ENCODE results near the gene TBCD. TPM values are rescaled to one million over a fixed set of nuclear protein-coding genes. Genes with fewer than 3 reads are reported as not detected.

Gene TBCD
- total RNA-seq, 4 donors from 2014 or later = 30.5 to 94.3 (median 51.8) TPM

DNA sequence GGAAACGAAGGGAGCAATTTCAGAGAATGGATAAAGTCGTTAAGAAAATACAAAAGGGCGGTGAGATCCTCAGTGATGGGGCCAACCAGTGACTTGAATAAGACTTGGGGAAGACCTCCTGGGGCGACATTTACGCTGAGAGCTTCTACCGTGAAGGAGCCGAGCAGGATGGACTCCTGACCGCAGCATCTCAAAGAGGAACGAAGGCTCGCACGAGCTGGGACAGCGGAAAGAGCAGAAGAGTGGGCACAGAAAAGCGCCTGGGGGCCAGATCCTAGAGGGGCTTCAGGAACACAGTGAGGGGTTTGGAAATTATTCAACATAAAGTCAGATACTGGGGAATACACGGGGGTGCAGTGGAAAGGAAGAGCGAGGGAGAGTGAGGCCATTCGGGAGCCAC lies 70.4 kb downstream of the TBCD start:
- DNase-seq (ENCODE audit: low spot score) (no peak), ATAC-seq (ENCODE audit: low FRiP score) (no peak)
- no peak for TF ChIP-seq CTCF (IDR thresholded peaks at IDR 0.05)

DNA sequence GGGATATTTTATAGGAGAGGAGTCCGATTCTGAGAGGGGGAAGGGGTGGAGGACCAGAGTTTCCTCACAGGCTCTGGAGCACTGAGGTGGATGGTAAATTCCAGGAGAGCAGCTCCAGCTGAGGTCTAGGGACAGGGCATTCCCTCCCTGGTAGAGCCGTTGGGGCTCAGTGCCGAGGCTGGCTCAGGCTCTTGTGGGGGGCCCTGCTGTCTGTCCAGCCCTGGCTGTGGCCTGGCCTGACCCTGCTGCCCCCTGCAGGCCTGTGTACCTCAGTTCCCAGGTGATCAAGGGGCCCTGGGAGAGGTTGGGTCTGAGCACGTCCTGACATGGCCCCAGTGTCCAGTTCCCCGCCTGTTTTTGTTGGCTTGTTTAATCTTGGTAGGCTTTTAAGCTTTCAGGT lies 71.1 kb downstream of the TBCD start:
- ATAC-seq (ENCODE audit: low FRiP score) (no peak), DNase-seq (ENCODE audit: low spot score) (no peak)
- no peak for TF ChIP-seq CTCF (IDR thresholded peaks at IDR 0.05)

GRCh38 chr17:82825540-82826124 lies 73.8 kb downstream of the TBCD start:
- no peak for TF ChIP-seq CTCF (IDR thresholded peaks at IDR 0.05)
- DNase-seq (ENCODE audit: low spot score) (no peak), ATAC-seq (ENCODE audit: low FRiP score) (no peak)

GRCh38 chr17:82826211-82826610 lies 74.3 kb downstream of the TBCD start:
- TF ChIP-seq CTCF (IDR thresholded peaks at IDR 0.05) = no peak
- DNase-seq (ENCODE audit: low spot score) (no peak), ATAC-seq (ENCODE audit: low FRiP score) (no peak)

GRCh38 chr17:82826956-82827355 lies 75.1 kb downstream of the TBCD start:
- ATAC-seq (ENCODE audit: low FRiP score) (no peak), DNase-seq (ENCODE audit: low spot score) (no peak)
- TF ChIP-seq CTCF (IDR thresholded peaks at IDR 0.05) = no peak

DNA sequence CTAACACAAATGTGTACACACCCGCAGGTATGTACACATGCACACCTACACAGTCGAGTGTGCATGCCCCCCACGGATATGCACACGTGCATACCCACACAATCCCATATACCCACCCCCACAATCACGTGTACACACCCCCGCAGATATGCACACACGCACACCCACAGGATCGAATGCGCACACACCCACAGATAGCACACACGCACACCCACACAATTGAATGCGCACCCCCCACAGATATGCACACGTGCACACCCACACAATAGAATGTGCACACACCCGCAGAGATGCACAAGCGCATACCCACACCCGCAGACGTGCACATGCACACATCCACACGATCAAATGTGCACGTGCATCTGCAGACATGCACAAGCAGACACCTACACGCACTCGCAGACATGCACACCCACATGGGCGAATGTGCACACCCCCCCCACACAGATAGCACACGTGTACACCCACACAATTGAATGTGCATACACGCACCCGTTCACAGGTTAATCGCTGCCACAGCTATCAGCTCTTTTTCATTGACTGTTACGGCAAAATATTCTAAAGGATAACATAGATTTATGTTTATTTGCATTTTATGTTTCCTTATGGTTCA lies 77.1 kb downstream of the TBCD start:
- TF ChIP-seq CTCF (IDR thresholded peaks at IDR 0.05) = no peak
- DNase-seq (ENCODE audit: low spot score) (no peak), ATAC-seq (ENCODE audit: low FRiP score) (no peak)

- DNase-seq (ENCODE audit: low spot score) (no peak), ATAC-seq (ENCODE audit: low FRiP score) (no peak)
- no peak for TF ChIP-seq CTCF (IDR thresholded peaks at IDR 0.05)
Observed at GRCh38 chr17:82830249-82830661, 78.4 kb downstream of the TBCD start.

Data from omental fat pad (tissue), 4 donors.